ENCODE data around the gene MROH7.

Gene MROH7

GRCh38 chr1:54645806-54646676 is 4.5 kb downstream of the MROH7 start:
- H3K4me1 ChIP-seq (ENCODE audit: control insufficient read depth, insufficient read depth, low read depth, low read length) = peaks cover 7% of the 10 kb centered on the region
- no peak overlapping the region for H3K14ac ChIP-seq (ENCODE audit: low read length in 2 of 2)
- H3K9me3 ChIP-seq (ENCODE audit: control insufficient read depth, low read length) = peaks cover 28% of the 10 kb centered on the region
- H3K4me2 ChIP-seq (ENCODE audit: low read length, poor library complexity, severe bottlenecking) = no peak overlapping the region
- 96% methylated on average over 7 of the region's 7 CpGs for WGBS
- no peak overlapping the region for H3K18ac ChIP-seq (ENCODE audit: low read depth in 1 of 2, low read length in 2 of 2)
- H2BK12ac ChIP-seq (ENCODE audit: low read length in 2 of 2) = no peak overlapping the region
- H2AK5ac ChIP-seq (ENCODE audit: low read length, severe bottlenecking) = no peak overlapping the region
- H3K23ac ChIP-seq (ENCODE audit: low read length in 2 of 2) = no peak overlapping the region
- H3K9ac ChIP-seq (ENCODE audit: low read length) = no peak overlapping the region
- H3K27ac ChIP-seq (ENCODE audit: low read length, poor library complexity, severe bottlenecking) = no peak overlapping the region
- no peak overlapping the region for H3K4me3 ChIP-seq (ENCODE audit: insufficient read depth in 1 of 2, low read depth in 1 of 2, low read length in 2 of 2)
- no peaks in the 10 kb centered on the region for H3K79me1 ChIP-seq (replicated peaks; ENCODE audit: low read length, poor library complexity, severe bottlenecking)
- H3K36me3 ChIP-seq (ENCODE audit: control insufficient read depth in 1 of 2, insufficient read depth in 2 of 2, low read depth in 1 of 2, low read length in 2 of 2) = no peaks in the 10 kb centered on the region
- no peak overlapping the region for H2BK5ac ChIP-seq (ENCODE audit: low read depth, low read length, poor library complexity, severe bottlenecking)
- no peak overlapping the region for H2AFZ ChIP-seq (ENCODE audit: low read depth, low read length)
- H2BK15ac ChIP-seq (ENCODE audit: low read depth, poor library complexity, severe bottlenecking) = no peak overlapping the region
- no peak for DNase-seq
- no peak overlapping the region for H4K8ac ChIP-seq (ENCODE audit: low read length)
- H4K91ac ChIP-seq (ENCODE audit: low read length) = no peak overlapping the region
- peaks cover 20 to 26% of the 10 kb centered on the region in 2 experiments for H3K27me3 ChIP-seq (ENCODE audit: control insufficient read depth in 1 of 2, insufficient read depth in 1 of 2, low read length in 2 of 2)
- no peak overlapping the region for H2BK120ac ChIP-seq (ENCODE audit: low read depth, low read length)
- no peak overlapping the region for H3K4ac ChIP-seq (ENCODE audit: low read depth in 1 of 2, low read length in 2 of 2)

GRCh38 chr1:54649130-54649898 is 7.7 kb downstream of the MROH7 start:
- 42% methylated on average over 5 of the region's 5 CpGs for WGBS

GRCh38 chr1:54649921-54650320 is 8.3 kb downstream of the MROH7 start:
- H3K4me2 ChIP-seq (ENCODE audit: low read length, poor library complexity, severe bottlenecking) = no peak overlapping the region
- H3K4ac ChIP-seq (ENCODE audit: low read depth in 1 of 2, low read length in 2 of 2) = no peak overlapping the region
- no peak overlapping the region for H2BK120ac ChIP-seq (ENCODE audit: low read depth, low read length)
- H3K18ac ChIP-seq (ENCODE audit: low read depth in 1 of 2, low read length in 2 of 2) = no peak overlapping the region
- 83% methylated on average over 1 of the region's 1 CpG for WGBS
- peaks cover 10% of the 10 kb centered on the region for H3K4me1 ChIP-seq (ENCODE audit: control insufficient read depth, insufficient read depth, low read depth, low read length)
- H2BK5ac ChIP-seq (ENCODE audit: low read depth, low read length, poor library complexity, severe bottlenecking) = no peak overlapping the region
- H3K4me3 ChIP-seq (ENCODE audit: insufficient read depth in 1 of 2, low read depth in 1 of 2, low read length in 2 of 2) = no peak overlapping the region
- H3K9me3 ChIP-seq (ENCODE audit: control insufficient read depth, low read length) = no peaks in the 10 kb centered on the region
- DNase-seq = no peak
- no peak overlapping the region for H4K91ac ChIP-seq (ENCODE audit: low read length)
- H3K36me3 ChIP-seq (ENCODE audit: control insufficient read depth in 1 of 2, insufficient read depth in 2 of 2, low read depth in 1 of 2, low read length in 2 of 2) = no peaks in the 10 kb centered on the region
- no peak overlapping the region for H4K8ac ChIP-seq (ENCODE audit: low read length)
- H2BK12ac ChIP-seq (ENCODE audit: low read length in 2 of 2) = no peak overlapping the region
- peaks cover 28 to 29% of the 10 kb centered on the region in 2 experiments for H3K27me3 ChIP-seq (ENCODE audit: control insufficient read depth in 1 of 2, insufficient read depth in 1 of 2, low read length in 2 of 2)
- H3K23ac ChIP-seq (ENCODE audit: low read length in 2 of 2) = no peak overlapping the region
- H2BK15ac ChIP-seq (ENCODE audit: low read depth, poor library complexity, severe bottlenecking) = no peak overlapping the region
- H2AK5ac ChIP-seq (ENCODE audit: low read length, severe bottlenecking) = no peak overlapping the region
- no peak overlapping the region for H3K27ac ChIP-seq (ENCODE audit: low read length, poor library complexity, severe bottlenecking)
- no peak overlapping the region for H2AFZ ChIP-seq (ENCODE audit: low read depth, low read length)
- no peak overlapping the region for H3K14ac ChIP-seq (ENCODE audit: low read length in 2 of 2)
- no peaks in the 10 kb centered on the region for H3K79me1 ChIP-seq (replicated peaks; ENCODE audit: low read length, poor library complexity, severe bottlenecking)
- H3K9ac ChIP-seq (ENCODE audit: low read length) = no peak overlapping the region

More at GRCh38 chr1:54649130-54649898, 7.7 kb downstream of the MROH7 start:
- no peak overlapping the region for H3K4me3 ChIP-seq (ENCODE audit: insufficient read depth in 1 of 2, low read depth in 1 of 2, low read length in 2 of 2)
- H2BK12ac ChIP-seq (ENCODE audit: low read length in 2 of 2) = no peak overlapping the region
- no peak overlapping the region for H2BK5ac ChIP-seq (ENCODE audit: low read depth, low read length, poor library complexity, severe bottlenecking)
- no peaks in the 10 kb centered on the region for H3K79me1 ChIP-seq (replicated peaks; ENCODE audit: low read length, poor library complexity, severe bottlenecking)
- H2AFZ ChIP-seq (ENCODE audit: low read depth, low read length) = no peak overlapping the region
- H3K27ac ChIP-seq (ENCODE audit: low read length, poor library complexity, severe bottlenecking) = no peak overlapping the region
- no peak overlapping the region for H2BK15ac ChIP-seq (ENCODE audit: low read depth, poor library complexity, severe bottlenecking)
- H3K4me1 ChIP-seq (ENCODE audit: control insufficient read depth, insufficient read depth, low read depth, low read length) = peaks cover 10% of the 10 kb centered on the region
- H3K4ac ChIP-seq (ENCODE audit: low read depth in 1 of 2, low read length in 2 of 2) = no peak overlapping the region
- DNase-seq = no peak
- H3K27me3 ChIP-seq (ENCODE audit: control insufficient read depth in 1 of 2, insufficient read depth in 1 of 2, low read length in 2 of 2) = peaks cover 28 to 29% of the 10 kb centered on the region in 2 experiments
- H3K14ac ChIP-seq (ENCODE audit: low read length in 2 of 2) = no peak overlapping the region
- H3K9me3 ChIP-seq (ENCODE audit: control insufficient read depth, low read length) = peaks cover 3% of the 10 kb centered on the region
- no peak overlapping the region for H4K8ac ChIP-seq (ENCODE audit: low read length)
- H3K18ac ChIP-seq (ENCODE audit: low read depth in 1 of 2, low read length in 2 of 2) = no peak overlapping the region
- H2AK5ac ChIP-seq (ENCODE audit: low read length, severe bottlenecking) = no peak overlapping the region
- no peak overlapping the region for H3K4me2 ChIP-seq (ENCODE audit: low read length, poor library complexity, severe bottlenecking)
- H4K91ac ChIP-seq (ENCODE audit: low read length) = no peak overlapping the region
- H3K9ac ChIP-seq (ENCODE audit: low read length) = no peak overlapping the region
- H3K23ac ChIP-seq (ENCODE audit: low read length in 2 of 2) = no peak overlapping the region
- no peak overlapping the region for H2BK120ac ChIP-seq (ENCODE audit: low read depth, low read length)
- H3K36me3 ChIP-seq (ENCODE audit: control insufficient read depth in 1 of 2, insufficient read depth in 2 of 2, low read depth in 1 of 2, low read length in 2 of 2) = no peaks in the 10 kb centered on the region

GRCh38 chr1:54650417-54650816 is 8.8 kb downstream of the MROH7 start:
- Histone ChIP-seq H2BK5ac (ENCODE audit: low read depth, low read length, poor library complexity, severe bottlenecking) (no peak overlapping the region), H3K4ac (ENCODE audit: low read depth in 1 of 2, low read length in 2 of 2) (no peak overlapping the region), H3K4me3 (ENCODE audit: insufficient read depth in 1 of 2, low read depth in 1 of 2, low read length in 2 of 2) (no peak overlapping the region), H3K4me2 (ENCODE audit: low read length, poor library complexity, severe bottlenecking) (no peak overlapping the region), H3K14ac (ENCODE audit: low read length in 2 of 2) (no peak overlapping the region), H3K18ac (ENCODE audit: low read depth in 1 of 2, low read length in 2 of 2) (no peak overlapping the region), H3K4me1 (ENCODE audit: control insufficient read depth, insufficient read depth, low read depth, low read length) (peaks cover 10% of the 10 kb centered on the region), H2AK5ac (ENCODE audit: low read length, severe bottlenecking) (no peak overlapping the region), H3K79me1 (replicated peaks; ENCODE audit: low read length, poor library complexity, severe bottlenecking) (no peaks in the 10 kb centered on the region), H3K36me3 (ENCODE audit: control insufficient read depth in 1 of 2, insufficient read depth in 2 of 2, low read depth in 1 of 2, low read length in 2 of 2) (no peaks in the 10 kb centered on the region), H4K8ac (ENCODE audit: low read length) (no peak overlapping the region), H2BK12ac (ENCODE audit: low read length in 2 of 2) (no peak overlapping the region), H3K27me3 (ENCODE audit: control insufficient read depth in 1 of 2, insufficient read depth in 1 of 2, low read length in 2 of 2) (peaks cover 28 to 29% of the 10 kb centered on the region in 2 experiments), H3K9me3 (ENCODE audit: control insufficient read depth, low read length) (no peaks in the 10 kb centered on the region), H3K9ac (ENCODE audit: low read length) (no peak overlapping the region), H4K91ac (ENCODE audit: low read length) (no peak overlapping the region), H3K23ac (ENCODE audit: low read length in 2 of 2) (no peak overlapping the region), H2BK15ac (ENCODE audit: low read depth, poor library complexity, severe bottlenecking) (no peak overlapping the region), H3K27ac (ENCODE audit: low read length, poor library complexity, severe bottlenecking) (no peak overlapping the region), H2BK120ac (ENCODE audit: low read depth, low read length) (no peak overlapping the region), H2AFZ (ENCODE audit: low read depth, low read length) (no peak overlapping the region)
- WGBS = 78% methylated on average over 3 of the region's 3 CpGs
- no peak for DNase-seq

All from mesenchymal stem cell (in vitro differentiated cells and primary cell).